ENCODE data around the gene USP54.
"Not testable (repeated sequence)": the region's sequence is repeated elsewhere in the genome, so short reads cannot be mapped to it uniquely, and the experiment has no call there.

DNA sequence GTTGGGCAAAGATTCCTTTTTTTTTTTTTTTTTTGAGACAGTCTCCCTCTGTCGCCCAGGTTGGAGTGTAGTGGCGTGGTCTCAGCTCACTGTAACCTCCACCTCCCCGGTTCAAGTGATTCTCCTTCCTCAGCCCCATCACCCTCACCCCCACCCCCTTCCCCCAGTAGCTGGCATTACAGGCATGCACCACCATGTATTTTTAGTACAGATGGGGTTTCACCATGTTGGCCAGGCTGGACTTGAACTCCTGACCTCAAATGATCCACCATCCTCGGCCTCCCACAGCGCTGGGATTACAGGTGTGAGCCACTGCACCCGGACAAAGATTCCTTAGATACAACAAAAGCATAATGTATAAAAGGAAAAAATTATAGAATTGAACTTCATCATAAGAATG is 12.2 kb downstream of the USP54 start:
- not testable (repeated sequence) for TF ChIP-seq EZH2 (IDR thresholded peaks at IDR 0.05); POLR2AphosphoS5 (IDR thresholded peaks at IDR 0.05; ENCODE audit: borderline replicate concordance, low read depth, low read length); FOXP2 (optimal IDR thresholded peaks at IDR 0.05; ENCODE audit: control extremely low read depth, extremely low read length, insufficient read depth)
